GM19328 (cell line): ENCODE measurements around the gene C5orf15.
"Not testable (repeated sequence)": the region's sequence is repeated elsewhere in the genome, so short reads cannot be mapped to it uniquely, and the experiment has no call there.

Experiments used
- ATAC-seq: cut with Tn5 transposase; IDR thresholded peaks from one replicate; pipeline ENCODE4 v1.9.1; 2021; ENCODE audit warnings: mild to moderate bottlenecking, moderate library complexity; ENCODE audit not compliant: unreplicated experiment

The C5orf15 gene

DNA sequence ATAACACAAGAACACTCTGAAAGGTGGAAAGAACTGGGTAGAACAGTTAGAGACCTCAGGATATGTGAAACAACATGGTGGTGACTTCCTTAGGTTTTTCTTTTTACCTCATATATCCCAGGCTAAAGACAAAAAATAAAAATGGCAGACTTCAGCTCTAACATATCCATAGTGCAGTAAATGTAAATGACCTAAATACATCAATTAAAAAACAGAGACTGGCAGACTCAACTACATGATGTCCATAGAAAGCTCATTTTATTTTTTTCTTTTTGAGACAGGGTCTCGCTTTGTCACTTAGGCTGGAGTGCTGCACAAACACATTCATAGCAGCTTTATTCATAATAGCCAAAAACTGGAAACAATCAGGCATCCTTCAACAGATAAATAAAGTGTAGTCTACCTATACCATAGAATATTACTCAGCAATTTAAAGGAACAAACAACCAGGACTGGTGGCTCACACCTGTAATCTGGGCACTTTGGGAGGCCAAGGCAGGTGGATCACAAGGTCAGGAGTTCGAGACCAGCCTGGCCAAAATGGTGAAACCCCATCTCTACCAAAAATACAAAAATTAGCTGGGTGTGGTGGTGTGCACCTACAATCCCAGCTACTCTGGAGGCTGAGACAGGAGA is 4.8 kb downstream of the C5orf15 start:
- no peak for ATAC-seq

DNA sequence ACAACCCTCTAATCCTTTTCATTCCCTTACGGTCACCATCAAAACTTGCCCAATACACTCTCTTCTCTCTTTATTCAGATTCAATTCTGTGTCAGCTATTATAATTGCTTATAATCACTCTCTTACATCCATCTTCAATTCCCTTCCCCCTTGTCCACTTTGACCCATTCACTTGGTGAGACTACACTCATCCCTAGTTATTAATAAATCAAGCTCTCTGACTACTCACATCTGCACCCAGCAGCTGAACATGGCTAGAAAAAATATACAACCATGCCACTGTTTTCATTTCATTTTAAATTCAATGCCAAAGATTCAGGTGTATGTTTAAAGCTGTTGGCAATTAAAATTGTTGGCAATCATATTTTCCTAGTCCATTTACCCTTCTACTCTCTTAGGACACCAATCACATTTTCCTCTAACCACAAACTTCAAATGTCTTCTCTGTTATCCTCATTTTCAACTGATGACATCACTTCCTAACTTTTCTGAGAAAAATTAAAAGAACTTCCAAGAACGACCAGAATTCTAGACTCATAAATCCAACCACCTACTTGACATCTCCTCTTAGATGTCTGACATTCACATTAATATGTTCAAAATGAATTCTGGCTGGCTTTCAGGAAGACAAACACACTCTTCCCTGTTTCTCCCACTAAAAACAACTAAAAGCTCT is 5.5 kb downstream of the C5orf15 start:
- ATAC-seq, result no peak

DNA sequence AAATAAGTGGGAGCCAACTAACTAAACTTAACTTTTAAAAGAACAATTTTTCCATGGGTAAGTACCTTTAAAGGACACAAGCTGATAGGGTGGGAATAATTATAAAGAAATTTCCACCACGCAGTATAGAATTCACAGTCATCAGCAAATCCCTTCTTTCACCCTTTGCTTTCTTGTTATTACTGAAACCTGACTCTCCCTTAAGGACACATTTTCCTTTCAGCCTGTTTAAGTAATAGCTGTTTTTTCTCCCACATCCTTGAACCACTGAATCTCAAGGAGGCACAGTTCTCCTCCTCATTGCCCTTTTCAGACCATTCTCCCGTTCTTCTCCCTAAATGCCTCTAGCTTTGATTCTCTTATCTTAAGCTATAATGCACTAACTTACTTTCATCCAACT is 6.3 kb downstream of the C5orf15 start:
- ATAC-seq, result no peak

DNA sequence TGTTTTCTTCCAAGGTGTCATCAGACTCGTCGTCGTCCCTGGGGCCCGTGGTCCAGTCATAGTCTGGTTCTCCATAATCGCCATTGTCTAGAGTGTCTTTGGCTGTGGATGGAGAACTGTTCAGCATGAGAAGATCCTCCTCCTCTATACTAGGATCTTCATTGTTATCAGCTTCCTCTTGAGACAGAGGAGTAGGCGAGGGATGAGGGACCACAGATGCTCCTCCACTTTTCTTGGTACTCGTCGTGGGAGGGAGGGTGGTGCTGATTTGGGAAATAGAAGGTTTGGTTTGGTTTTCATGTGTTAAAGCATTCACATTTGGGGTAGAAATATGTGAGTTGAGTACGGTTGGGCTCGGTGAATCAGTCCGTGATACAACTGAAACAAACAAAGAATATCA is 8.8 kb downstream of the C5orf15 start:
- no peak for ATAC-seq

DNA sequence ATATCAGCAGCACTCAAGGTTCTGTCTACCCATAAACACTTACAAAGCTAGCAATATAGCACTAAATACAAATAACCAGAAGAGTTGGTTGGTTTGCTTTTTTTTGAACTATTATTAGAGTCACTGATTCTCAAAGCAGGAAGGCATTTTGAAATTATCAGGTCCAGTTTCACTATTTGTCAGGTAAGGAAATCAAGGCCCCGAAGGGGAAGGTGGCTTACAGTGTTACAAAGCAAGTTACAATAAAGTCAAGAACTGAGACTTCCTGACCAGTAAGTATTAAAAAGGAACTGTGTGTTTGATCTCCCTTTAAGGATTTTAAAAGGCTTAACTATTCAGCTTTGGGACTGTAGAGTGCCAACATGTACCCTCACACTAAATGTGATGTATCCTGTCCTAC is 10.8 kb downstream of the C5orf15 start:
- peak; percentile 55 for ATAC-seq

DNA sequence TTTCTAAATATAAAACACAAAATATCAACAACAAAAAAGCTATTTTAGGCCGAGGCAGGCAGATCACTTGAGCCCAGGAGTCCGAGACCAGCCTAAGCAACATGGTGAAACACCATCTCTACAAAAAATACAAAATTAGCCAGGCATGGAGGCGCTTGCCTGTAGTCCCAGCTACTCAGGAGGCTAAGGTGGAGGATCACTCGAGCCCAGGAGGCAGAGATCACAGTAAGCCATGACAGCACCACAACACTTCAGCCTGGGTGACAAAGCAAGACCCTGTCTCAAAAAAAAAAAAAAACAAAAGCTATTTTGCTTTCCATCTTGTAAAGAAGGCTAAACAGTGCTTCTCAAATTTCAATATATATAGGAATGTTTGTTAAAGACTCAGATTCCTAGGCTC is 11.3 kb downstream of the C5orf15 start:
- peak; percentile 8 for ATAC-seq

DNA sequence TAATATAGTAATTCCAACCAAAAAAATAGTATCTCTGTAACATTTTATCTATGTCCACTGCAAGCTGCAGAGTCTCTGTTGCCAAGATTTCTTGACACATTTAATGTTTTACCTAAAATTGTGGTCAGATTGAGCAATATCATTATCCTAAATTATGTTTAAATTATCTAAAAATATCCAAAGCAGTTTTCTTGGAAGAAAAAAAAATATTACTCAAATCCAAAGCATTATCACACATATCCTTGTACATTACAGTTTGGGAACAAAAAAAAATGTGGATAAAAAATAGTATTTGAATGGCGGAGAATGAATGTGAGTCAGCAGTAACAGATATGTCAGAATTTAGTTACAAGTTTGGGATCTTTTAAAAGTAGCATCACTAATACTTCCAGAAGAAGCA is 12.2 kb downstream of the C5orf15 start:
- not testable (repeated sequence) for ATAC-seq

DNA sequence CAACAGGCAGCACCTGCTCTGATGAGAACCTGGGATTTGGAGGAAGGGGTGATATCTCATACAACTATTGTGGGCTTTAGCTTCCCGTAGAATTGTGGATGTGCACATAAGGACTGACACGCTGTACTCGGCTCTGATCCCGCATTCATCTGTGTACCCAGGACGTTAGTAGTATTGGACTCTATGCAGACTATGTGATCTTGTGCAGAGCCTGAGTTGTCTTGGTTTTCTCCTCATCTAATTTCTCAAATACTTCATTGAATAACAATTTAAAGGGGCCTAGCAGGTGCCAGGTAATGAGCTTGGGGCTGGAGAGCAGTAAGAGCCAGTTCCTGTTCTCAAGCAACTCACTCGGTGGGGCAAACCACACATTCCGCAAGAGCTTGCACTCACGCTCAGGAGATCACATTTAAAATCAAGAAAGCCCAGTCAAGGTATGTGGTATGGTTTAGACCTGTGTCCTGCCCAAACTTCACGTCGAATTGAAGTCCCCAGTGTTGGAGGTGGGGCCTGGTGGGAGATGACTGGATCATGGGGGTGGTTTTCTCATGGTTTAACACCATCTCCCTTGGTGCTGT is 14.8 kb downstream of the C5orf15 start:
- no peak for ATAC-seq

DNA sequence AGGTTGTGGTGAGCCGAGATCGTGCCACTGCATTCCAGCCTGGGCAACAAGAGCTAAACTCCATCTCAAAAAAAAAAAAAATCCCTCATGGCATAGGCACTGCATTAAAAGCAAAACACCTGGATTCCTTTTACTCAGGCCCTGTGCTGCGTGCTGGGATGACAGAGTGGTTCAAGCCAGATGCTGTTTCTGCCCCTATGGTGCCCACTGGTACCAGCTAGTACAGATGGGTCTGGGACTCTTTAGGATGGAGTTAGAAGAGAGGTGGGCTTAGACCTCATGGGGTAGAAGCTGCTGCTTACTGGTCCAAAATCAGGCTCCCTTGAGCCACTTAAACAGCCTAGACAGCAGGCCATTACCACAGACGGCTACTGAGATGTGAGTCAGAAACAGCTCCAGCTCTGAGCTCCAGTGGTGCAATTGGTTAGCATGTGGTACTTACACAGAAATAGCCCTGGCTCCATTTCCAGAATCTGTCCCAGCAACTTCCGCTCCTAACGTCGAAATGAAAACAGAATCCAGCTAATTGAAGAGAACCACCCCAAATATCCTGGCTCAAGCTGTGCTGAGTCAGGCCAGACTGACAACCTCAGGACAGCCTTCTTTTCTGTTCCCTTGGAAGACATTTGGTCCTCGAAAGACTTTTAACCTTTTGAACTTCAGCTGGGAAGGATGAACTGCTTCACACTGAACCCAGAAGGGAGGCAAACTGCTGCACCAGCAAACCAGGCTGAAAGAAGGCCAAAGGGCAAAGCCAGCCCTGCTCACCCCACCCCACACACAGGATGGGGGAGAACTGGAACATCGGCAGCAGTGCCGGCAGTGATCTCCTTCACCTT is 15.5 kb downstream of the C5orf15 start:
- no peak for ATAC-seq

DNA sequence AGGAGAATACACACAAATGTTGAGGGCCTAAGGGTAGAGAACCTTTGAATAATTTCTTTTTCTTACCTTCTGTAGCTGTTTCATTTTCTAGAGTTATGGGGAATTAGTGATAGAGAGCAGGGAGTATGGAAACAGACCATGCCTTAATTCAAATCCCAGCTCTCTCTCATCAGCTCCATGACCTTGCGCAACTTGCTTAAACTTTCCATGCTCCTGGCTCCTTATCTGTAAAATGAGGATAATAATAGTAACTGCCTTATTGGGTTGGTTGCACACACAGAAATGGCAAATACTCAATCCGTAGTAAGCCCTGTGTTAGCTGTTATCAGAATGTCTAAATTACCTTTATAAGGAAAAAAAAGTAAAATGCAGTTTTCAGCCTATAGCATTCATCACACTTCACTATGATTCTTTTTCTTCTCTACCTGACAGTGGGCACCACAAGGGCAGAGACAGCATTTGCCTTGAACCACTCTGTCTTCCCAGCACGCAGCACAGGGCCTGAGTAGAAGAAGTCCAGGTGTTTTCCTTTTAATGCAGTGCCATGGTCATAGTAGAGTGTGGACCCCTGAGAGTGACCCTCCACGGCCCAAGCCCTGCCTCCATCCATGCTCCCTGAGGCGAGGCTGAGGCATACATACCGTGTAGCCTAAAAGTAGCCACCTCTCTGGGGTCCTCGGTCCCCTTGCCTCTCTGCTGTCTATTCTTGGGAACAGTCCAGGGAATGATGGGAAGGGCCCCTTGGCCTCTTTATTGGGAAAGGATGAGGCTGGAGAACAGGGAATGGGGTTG is 17.4 kb downstream of the C5orf15 start:
- no peak for ATAC-seq

DNA sequence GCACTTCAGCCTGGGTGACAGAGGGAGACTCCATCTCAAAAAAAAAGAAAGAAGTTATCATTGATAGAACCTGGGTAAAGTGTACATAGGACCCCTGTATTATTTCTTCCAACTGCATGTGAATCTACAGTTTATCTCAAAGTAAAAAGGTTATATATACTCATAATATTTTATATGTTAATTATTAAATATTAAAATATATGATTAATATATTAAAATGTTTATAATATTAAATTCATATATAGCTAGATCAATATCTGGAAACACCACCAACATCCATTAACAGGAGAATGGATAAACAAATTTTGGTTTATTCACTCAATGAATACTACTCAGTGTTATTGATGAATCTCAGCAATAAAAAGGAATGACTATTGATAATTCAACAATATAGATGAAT is 19.7 kb downstream of the C5orf15 start:
- ATAC-seq, result no peak

DNA sequence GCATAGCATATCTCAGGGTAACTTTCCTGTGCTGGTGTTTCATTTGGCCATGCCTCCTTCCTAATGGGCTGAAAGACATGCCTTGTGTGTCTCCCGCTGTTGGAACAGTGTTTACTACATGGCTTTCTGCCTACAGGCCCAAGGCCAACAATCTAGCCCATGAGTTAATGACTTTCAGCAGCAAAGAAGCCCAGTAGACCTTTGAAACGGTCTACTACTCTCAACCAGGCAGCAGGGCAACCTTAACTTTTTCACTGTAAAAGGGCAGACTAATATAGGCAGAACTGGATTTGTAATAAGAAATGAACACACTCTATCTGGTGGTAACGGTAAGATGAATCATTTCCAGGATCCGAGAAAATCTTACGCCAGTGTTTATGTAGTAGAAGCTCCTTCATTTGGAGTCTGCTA is 21.0 kb downstream of the C5orf15 start:
- ATAC-seq, result no peak

DNA sequence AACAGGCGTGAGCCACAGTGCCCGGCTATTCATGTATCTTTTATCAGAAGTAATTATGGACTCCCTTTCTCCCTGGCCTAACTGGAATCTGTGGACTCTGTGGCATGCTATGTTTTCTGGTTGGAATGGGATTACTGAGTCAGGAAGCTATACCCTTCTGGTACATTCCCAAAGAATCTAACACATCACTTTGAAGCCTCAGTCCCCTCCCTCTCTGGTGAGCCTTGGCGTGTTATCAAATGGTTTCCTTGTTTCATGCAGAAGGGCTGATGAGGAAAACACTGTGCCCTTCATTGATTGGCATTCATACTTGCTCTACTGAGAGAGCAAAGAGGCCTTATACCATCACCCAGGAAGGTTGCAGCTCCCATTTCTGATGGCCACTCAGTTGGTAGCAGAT is 22.9 kb downstream of the C5orf15 start:
- ATAC-seq, result no peak

DNA sequence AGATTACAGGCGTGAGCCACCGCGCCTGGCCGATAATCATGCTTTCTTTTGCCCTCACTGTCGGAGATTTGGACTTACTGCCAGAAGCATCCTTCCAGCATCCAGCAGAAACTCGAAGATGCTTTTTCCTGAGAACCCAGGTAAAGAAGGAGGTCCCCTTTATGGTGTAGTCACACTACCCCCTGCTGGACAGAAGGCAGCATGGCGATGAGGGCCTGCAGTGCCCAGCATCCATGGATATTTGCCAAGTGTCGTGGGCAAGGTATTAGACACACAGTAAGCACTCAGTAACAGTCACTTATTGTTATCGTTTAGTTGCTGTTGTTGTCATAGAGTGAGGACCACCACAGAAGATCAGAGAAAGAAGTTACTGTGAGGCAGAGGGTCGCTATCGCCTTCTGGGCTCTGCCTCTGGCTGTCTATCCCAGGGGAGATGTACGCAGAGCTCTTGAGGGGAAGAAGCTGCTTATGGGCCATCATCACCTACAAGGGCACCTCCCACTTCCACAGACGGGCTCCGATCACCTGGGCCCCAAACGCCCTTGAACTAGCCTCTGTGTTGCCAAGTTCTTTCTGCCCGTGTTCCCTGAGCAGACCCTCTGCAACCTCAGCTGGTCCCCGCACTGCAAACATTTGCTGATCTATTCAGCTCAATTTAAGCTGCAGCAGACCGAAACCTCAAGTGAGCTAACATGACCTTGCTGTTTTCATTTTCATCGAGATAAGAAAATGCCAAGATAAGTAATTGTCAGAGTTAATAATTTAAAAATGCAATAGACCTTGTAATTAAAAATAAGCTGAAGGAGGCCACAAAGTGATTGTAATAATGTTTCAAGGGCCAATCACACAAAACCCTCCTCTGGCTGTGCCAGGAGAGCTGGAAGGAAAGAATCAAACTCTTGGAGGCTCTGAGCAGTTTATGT is 23.9 kb downstream of the C5orf15 start:
- no peak for ATAC-seq

DNA sequence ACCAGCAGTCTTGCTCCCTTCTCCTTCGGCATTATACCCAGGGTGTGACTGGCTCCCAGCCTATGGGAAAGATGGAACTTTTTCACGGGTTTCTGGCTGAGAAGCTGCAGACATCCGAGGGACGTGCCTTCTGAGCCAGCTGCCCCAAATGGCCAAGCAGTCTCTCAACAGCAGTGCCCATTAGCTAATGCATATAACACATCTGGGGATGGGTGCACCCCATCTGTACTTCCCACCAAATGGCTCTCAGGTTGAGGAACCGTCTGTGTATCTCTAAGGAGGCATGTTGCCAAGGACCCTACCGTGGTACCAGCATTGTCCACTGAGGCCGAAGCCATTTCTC is 25.0 kb downstream of the C5orf15 start:
- ATAC-seq, result no peak

DNA sequence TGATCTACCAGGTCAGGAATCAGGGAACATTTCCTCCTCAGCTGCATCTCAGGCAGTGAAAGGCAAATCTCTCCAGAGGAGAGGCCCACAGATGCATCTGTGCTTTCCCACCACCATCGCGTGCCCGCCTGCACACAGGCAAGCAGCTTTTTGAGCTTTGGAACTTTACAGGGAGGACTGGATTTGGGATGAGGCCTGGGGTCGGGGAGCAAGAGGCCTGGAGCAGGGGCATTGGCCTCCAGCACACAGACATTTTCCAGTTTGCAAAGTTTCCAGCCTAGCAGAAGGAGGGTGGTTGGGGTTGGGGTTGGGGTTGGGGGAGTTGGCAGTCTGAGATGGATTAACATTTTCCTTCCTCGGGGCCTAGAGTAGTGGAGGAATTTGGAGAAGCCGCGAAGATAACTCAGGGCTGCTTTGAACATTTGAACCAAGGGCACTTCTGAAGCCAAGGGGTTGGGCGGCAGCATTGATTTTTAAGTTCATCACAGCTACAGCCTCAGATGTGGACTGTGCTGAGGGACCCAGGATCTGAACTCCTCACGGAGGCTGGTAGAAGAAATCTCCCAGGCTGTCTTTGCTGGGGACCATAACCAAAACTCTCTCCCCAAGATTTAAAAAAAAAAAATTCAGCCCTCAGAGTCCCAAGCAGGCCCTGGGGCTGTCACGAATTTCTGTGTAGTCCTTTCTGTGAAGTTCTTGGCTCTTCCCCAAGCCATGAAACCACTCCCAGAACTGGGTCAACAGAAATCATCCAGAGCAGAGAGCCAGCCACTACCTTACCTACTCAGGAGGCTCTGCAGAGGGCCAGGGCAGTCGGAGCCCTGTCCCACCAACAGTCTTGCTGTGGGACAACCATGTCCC is 25.6 kb downstream of the C5orf15 start:
- no peak for ATAC-seq

DNA sequence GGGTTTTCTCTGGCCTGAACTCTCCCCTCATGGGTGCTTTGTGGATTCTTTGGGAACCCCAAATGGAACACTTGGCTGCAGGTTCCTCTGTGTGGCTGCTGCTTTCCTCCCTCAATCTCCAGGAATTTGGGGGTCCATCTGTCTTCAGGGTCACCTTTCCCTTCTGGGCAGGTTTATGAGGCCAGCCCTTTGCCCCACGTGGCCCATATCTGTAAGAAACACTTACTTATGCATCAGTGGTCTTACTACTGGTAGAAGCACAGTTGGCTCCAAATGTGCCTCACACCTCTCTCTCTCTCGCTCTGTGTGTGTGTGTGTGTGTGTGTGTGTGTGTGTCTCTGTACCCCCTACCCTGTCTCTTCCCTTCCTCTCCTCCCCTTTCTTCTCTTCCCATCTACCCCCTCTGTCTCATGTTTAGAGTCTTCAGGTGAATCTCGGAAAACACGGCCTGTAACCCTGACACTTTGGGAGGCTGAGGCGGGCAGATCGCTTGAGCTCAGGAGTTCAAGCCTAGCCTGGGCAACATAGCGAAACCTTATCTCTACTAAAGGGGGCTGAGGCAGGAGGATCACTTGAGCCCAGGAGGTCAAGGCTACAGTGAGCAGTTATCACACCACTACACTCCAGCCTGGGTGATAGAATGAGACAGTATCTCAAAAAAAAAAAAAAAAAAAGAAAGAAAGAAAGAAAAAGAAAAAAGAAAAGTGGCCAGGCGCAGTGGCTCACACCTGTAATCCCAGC is 26.8 kb downstream of the C5orf15 start:
- no peak for ATAC-seq

DNA sequence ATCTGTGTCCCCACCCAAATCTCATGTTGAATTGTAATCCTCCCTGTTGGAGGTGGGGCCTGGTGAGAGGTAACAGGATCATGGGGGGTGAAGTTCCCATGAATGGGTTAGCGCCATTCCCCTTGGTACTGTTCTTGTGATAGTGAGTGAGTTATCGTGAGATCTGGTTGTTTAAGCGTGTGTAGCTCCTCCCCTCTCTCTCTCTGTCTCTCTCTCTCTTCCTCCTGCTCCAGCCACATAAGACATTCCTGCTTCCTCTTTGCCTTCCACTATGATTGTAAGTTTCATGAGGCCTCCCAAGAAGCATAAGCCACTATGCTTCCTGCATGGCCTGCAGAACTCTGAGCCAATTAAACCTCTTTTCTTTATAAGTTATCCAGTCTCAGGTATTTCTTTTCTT is 28.8 kb downstream of the C5orf15 start:
- no peak for ATAC-seq
